ENCODE measurements around the gene PATJ.

Gene PATJ

DNA sequence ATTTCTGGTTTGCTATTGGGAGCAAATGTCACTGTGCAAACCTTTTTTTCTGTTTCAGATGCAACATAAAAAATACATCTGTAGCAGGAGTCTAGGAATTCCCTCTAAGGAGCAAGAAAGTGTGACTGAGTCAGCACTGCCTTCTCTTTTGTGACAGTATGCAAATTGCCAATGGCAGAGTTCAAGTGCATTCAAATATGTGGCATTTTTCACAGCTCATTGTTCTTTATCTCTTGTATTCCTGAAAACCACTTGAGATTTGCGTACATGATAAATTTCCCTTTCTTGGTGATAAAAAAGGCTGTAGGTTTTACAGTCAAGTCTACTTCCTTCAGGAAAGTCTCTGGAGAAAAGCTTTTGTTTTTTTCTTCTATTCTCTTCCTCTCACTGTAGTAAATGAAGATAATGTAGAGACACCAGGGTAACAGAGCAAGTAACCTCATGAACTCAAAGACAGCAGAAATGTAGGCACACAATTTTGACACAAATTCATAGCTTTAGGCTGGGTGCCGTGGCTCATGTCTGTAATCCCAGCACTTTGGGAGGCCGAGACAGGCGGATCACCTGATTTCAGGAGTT is 322.6 kb downstream of the PATJ start:
- Histone ChIP-seq H3K4me3 (ENCODE audit: insufficient read depth in 1 of 2, low read depth in 1 of 2, low read length in 2 of 2) (no peak overlapping the region), H2BK120ac (ENCODE audit: low read depth, low read length) (no peak overlapping the region), H3K14ac (ENCODE audit: low read length in 2 of 2) (no peak overlapping the region), H3K79me1 (replicated peaks; ENCODE audit: low read length, poor library complexity, severe bottlenecking) (no peaks in the 10 kb centered on the region), H4K91ac (ENCODE audit: low read length) (no peak overlapping the region), H3K23ac (ENCODE audit: low read length in 2 of 2) (no peak overlapping the region), H3K4ac (ENCODE audit: low read depth in 1 of 2, low read length in 2 of 2) (no peak overlapping the region), H3K27ac (ENCODE audit: low read length, poor library complexity, severe bottlenecking) (no peak overlapping the region), H4K8ac (ENCODE audit: low read length) (no peak overlapping the region), H3K9ac (ENCODE audit: low read length) (no peak overlapping the region), H2AFZ (ENCODE audit: low read depth, low read length) (no peak overlapping the region), H2AK5ac (ENCODE audit: low read length, severe bottlenecking) (no peak overlapping the region), H2BK15ac (ENCODE audit: low read depth, poor library complexity, severe bottlenecking) (no peak overlapping the region), H2BK5ac (ENCODE audit: low read depth, low read length, poor library complexity, severe bottlenecking) (no peak overlapping the region), H3K4me2 (ENCODE audit: low read length, poor library complexity, severe bottlenecking) (no peak overlapping the region), H3K18ac (ENCODE audit: low read depth in 1 of 2, low read length in 2 of 2) (no peak overlapping the region), H3K4me1 (ENCODE audit: control insufficient read depth, insufficient read depth, low read depth, low read length) (no peaks in the 10 kb centered on the region), H3K9me3 (ENCODE audit: control insufficient read depth, low read length) (no peaks in the 10 kb centered on the region), H2BK12ac (ENCODE audit: low read length in 2 of 2) (no peak overlapping the region), H3K27me3 (ENCODE audit: control insufficient read depth in 1 of 2, insufficient read depth in 1 of 2, low read length in 2 of 2) (no peaks in the 10 kb centered on the region), H3K36me3 (ENCODE audit: control insufficient read depth in 1 of 2, insufficient read depth in 2 of 2, low read depth in 1 of 2, low read length in 2 of 2) (peaks cover 0 to 6% of the 10 kb centered on the region in 2 experiments)
- no peak for DNase-seq
- 93% methylated on average over 3 of the region's 4 CpGs for WGBS

DNA sequence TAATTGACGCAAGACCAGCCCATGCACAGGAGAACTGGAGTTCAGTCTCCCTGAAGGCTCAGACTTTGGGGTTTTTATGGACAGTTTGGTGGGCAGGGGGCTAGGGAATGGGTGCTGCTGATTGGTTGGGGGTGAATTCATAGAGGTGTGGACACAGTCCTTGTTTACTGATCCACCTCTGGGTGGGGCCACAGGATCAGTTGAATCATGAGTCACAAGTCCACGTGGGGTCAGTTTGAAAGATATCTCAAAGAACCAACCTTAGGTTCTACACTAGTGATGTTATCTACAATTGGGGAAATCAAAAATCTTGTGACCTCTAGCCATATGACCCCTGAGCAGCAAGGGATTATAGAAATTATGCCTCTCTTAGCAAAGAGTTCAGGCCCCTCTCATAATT is 324.4 kb downstream of the PATJ start:
- DNase-seq: no peak
- Histone ChIP-seq H3K9me3 (ENCODE audit: control insufficient read depth, low read length) (no peaks in the 10 kb centered on the region), H2BK5ac (ENCODE audit: low read depth, low read length, poor library complexity, severe bottlenecking) (no peak overlapping the region), H2BK120ac (ENCODE audit: low read depth, low read length) (no peak overlapping the region), H2BK12ac (ENCODE audit: low read length in 2 of 2) (no peak overlapping the region), H4K8ac (ENCODE audit: low read length) (no peak overlapping the region), H3K9ac (ENCODE audit: low read length) (no peak overlapping the region), H3K4me3 (ENCODE audit: insufficient read depth in 1 of 2, low read depth in 1 of 2, low read length in 2 of 2) (no peak overlapping the region), H3K14ac (ENCODE audit: low read length in 2 of 2) (no peak overlapping the region), H3K23ac (ENCODE audit: low read length in 2 of 2) (no peak overlapping the region), H3K27ac (ENCODE audit: low read length, poor library complexity, severe bottlenecking) (no peak overlapping the region), H4K91ac (ENCODE audit: low read length) (no peak overlapping the region), H2BK15ac (ENCODE audit: low read depth, poor library complexity, severe bottlenecking) (no peak overlapping the region), H3K4ac (ENCODE audit: low read depth in 1 of 2, low read length in 2 of 2) (no peak overlapping the region), H3K36me3 (ENCODE audit: control insufficient read depth in 1 of 2, insufficient read depth in 2 of 2, low read depth in 1 of 2, low read length in 2 of 2) (peaks cover 0 to 6% of the 10 kb centered on the region in 2 experiments), H2AFZ (ENCODE audit: low read depth, low read length) (no peak overlapping the region), H3K79me1 (replicated peaks; ENCODE audit: low read length, poor library complexity, severe bottlenecking) (no peaks in the 10 kb centered on the region), H3K18ac (ENCODE audit: low read depth in 1 of 2, low read length in 2 of 2) (no peak overlapping the region), H3K4me1 (ENCODE audit: control insufficient read depth, insufficient read depth, low read depth, low read length) (no peaks in the 10 kb centered on the region), H3K27me3 (ENCODE audit: control insufficient read depth in 1 of 2, insufficient read depth in 1 of 2, low read length in 2 of 2) (no peaks in the 10 kb centered on the region), H3K4me2 (ENCODE audit: low read length, poor library complexity, severe bottlenecking) (no peak overlapping the region), H2AK5ac (ENCODE audit: low read length, severe bottlenecking) (no peak overlapping the region)
- WGBS: 97% methylated on average over 1 of the region's 2 CpGs

DNA sequence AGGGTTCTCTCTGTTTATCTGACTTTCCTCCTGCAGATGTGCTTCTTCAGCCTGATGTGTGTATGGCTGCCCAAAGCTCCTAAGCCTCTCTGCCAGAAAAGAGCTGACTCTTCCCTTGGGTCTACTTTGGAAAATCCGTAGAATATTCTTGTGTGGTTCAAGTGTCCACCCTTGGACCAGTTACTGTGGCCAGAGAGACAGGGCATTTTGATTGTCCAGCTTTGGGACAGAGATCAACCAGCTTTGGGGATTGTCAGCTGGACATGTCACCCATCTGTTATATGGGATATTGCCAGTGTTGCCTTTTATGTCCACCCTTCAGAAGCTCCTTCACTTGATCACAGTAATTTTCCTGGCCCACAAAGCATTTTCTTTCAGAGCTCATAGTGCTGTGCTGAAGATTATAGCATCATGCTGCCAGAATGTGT is 326.1 kb downstream of the PATJ start:
- 65% methylated on average over 1 of the region's 1 CpG for WGBS
- peaks cover 0 to 6% of the 10 kb centered on the region in 2 experiments for H3K36me3 ChIP-seq (ENCODE audit: control insufficient read depth in 1 of 2, insufficient read depth in 2 of 2, low read depth in 1 of 2, low read length in 2 of 2)
- no peak overlapping the region for H4K91ac ChIP-seq (ENCODE audit: low read length)
- no peaks in the 10 kb centered on the region for H3K9me3 ChIP-seq (ENCODE audit: control insufficient read depth, low read length)
- no peaks in the 10 kb centered on the region for H3K27me3 ChIP-seq (ENCODE audit: control insufficient read depth in 1 of 2, insufficient read depth in 1 of 2, low read length in 2 of 2)
- H2BK5ac ChIP-seq (ENCODE audit: low read depth, low read length, poor library complexity, severe bottlenecking): no peak overlapping the region
- H3K27ac ChIP-seq (ENCODE audit: low read length, poor library complexity, severe bottlenecking): no peak overlapping the region
- H3K79me1 ChIP-seq (replicated peaks; ENCODE audit: low read length, poor library complexity, severe bottlenecking): no peaks in the 10 kb centered on the region
- H3K4me1 ChIP-seq (ENCODE audit: control insufficient read depth, insufficient read depth, low read depth, low read length): no peaks in the 10 kb centered on the region
- no peak overlapping the region for H2AK5ac ChIP-seq (ENCODE audit: low read length, severe bottlenecking)
- no peak overlapping the region for H3K4ac ChIP-seq (ENCODE audit: low read depth in 1 of 2, low read length in 2 of 2)
- no peak for DNase-seq
- no peak overlapping the region for H3K4me2 ChIP-seq (ENCODE audit: low read length, poor library complexity, severe bottlenecking)
- no peak overlapping the region for H3K18ac ChIP-seq (ENCODE audit: low read depth in 1 of 2, low read length in 2 of 2)
- H2BK15ac ChIP-seq (ENCODE audit: low read depth, poor library complexity, severe bottlenecking): no peak overlapping the region
- peak overlapping the region; percentile 76 for H3K9ac ChIP-seq (ENCODE audit: low read length)
- no peak overlapping the region for H2BK12ac ChIP-seq (ENCODE audit: low read length in 2 of 2)
- no peak overlapping the region for H2BK120ac ChIP-seq (ENCODE audit: low read depth, low read length)
- no peak overlapping the region for H3K23ac ChIP-seq (ENCODE audit: low read length in 2 of 2)
- no peak overlapping the region for H3K14ac ChIP-seq (ENCODE audit: low read length in 2 of 2)
- no peak overlapping the region for H3K4me3 ChIP-seq (ENCODE audit: insufficient read depth in 1 of 2, low read depth in 1 of 2, low read length in 2 of 2)
- H4K8ac ChIP-seq (ENCODE audit: low read length): no peak overlapping the region
- no peak overlapping the region for H2AFZ ChIP-seq (ENCODE audit: low read depth, low read length)

DNA sequence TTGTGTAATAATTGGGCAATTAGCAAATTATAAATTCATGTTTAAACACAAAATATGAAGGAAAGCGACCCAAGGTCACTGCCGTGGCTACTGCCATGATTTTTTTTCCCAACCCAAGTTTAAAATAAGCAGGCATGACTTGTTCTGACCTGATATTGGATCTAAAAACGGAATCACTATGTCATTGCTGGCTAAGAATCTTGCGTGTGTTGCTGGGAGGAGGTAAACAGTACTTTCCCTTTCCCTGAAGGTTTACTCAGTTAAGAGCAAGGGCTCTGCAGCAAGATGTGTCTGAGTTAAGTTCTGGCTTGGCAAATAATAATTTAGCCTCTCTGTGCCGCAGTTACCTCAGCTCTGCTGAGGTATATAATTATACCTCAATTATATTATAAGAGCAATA is 326.7 kb downstream of the PATJ start:
- no peak overlapping the region for H2BK12ac ChIP-seq (ENCODE audit: low read length in 2 of 2)
- H2BK120ac ChIP-seq (ENCODE audit: low read depth, low read length): no peak overlapping the region
- H3K14ac ChIP-seq (ENCODE audit: low read length in 2 of 2): no peak overlapping the region
- H3K79me1 ChIP-seq (replicated peaks; ENCODE audit: low read length, poor library complexity, severe bottlenecking): no peaks in the 10 kb centered on the region
- no peak overlapping the region for H2AFZ ChIP-seq (ENCODE audit: low read depth, low read length)
- no peak overlapping the region for H3K4ac ChIP-seq (ENCODE audit: low read depth in 1 of 2, low read length in 2 of 2)
- WGBS: 67% methylated on average over 4 of the region's 5 CpGs
- no peak for DNase-seq
- no peaks in the 10 kb centered on the region for H3K27me3 ChIP-seq (ENCODE audit: control insufficient read depth in 1 of 2, insufficient read depth in 1 of 2, low read length in 2 of 2)
- no peak overlapping the region for H3K18ac ChIP-seq (ENCODE audit: low read depth in 1 of 2, low read length in 2 of 2)
- no peak overlapping the region for H3K27ac ChIP-seq (ENCODE audit: low read length, poor library complexity, severe bottlenecking)
- no peak overlapping the region for H2BK15ac ChIP-seq (ENCODE audit: low read depth, poor library complexity, severe bottlenecking)
- no peak overlapping the region for H3K23ac ChIP-seq (ENCODE audit: low read length in 2 of 2)
- peaks cover 0 to 6% of the 10 kb centered on the region in 2 experiments for H3K36me3 ChIP-seq (ENCODE audit: control insufficient read depth in 1 of 2, insufficient read depth in 2 of 2, low read depth in 1 of 2, low read length in 2 of 2)
- H2BK5ac ChIP-seq (ENCODE audit: low read depth, low read length, poor library complexity, severe bottlenecking): no peak overlapping the region
- H4K91ac ChIP-seq (ENCODE audit: low read length): no peak overlapping the region
- no peaks in the 10 kb centered on the region for H3K9me3 ChIP-seq (ENCODE audit: control insufficient read depth, low read length)
- H3K9ac ChIP-seq (ENCODE audit: low read length): peak overlapping the region; percentile 76
- H2AK5ac ChIP-seq (ENCODE audit: low read length, severe bottlenecking): no peak overlapping the region
- H3K4me1 ChIP-seq (ENCODE audit: control insufficient read depth, insufficient read depth, low read depth, low read length): no peaks in the 10 kb centered on the region
- peak overlapping the region in 1 of 2 experiments; percentile 36 for H3K4me3 ChIP-seq (ENCODE audit: insufficient read depth in 1 of 2, low read depth in 1 of 2, low read length in 2 of 2)
- H4K8ac ChIP-seq (ENCODE audit: low read length): no peak overlapping the region
- H3K4me2 ChIP-seq (ENCODE audit: low read length, poor library complexity, severe bottlenecking): no peak overlapping the region

Data from mesenchymal stem cell (in vitro differentiated cells and primary cell).